Right forelimb (tissue), 1 donor: ENCODE results near the gene RAB3B.

Source experiments
- DNase-seq: peaks from one replicate; pipeline ENCODE4 v3.0.0-alpha.2; 2018

Gene RAB3B

GRCh38 chr1:51955797-51956527 lies 34.5 kb downstream of the RAB3B start:
- DNase-seq = no peak

- no peak for DNase-seq
Measured at GRCh38 chr1:51954783-51955182, 35.7 kb downstream of the RAB3B start.

DNA sequence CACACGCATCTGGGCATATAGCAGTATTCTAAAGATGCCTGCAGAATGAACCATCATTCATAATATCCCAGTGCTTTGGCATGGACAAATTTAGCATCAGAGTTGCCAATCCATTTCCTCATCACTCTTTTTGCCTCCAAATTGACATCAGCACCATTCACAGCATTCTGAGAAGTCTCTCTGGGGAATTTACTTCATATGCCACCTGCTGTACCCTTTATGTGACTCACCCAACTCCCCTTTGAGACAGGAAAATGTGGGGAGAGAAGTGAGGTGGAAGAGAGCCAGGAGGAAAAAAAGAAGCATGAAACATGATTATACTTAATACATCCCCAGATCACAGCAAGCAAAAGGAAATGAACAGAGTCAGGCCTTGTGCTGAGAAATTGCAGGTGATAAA lies 37.4 kb downstream of the RAB3B start:
- DNase-seq = no peak

GRCh38 chr1:51952638-51953037 lies 37.9 kb downstream of the RAB3B start:
- no peak for DNase-seq

DNA sequence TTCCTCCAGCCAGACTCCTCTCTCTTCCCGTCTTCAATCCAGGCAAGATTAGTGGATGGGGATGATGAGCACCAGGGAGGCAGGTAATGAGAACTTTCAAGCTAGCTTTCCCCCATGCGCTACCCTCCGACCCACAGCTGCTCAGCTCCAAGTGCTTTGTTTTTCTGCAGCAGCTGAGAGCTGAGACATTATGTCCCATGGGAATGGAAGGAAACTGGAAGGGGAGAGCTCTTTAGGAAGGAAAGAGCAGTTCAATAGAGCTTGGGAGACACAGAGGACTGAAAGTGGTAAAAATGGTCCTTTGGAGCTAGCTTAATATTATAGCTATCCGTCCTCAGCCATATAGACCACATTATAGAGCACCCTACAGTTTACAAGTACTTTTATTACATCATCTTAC lies 39.8 kb downstream of the RAB3B start:
- no peak for DNase-seq

DNA sequence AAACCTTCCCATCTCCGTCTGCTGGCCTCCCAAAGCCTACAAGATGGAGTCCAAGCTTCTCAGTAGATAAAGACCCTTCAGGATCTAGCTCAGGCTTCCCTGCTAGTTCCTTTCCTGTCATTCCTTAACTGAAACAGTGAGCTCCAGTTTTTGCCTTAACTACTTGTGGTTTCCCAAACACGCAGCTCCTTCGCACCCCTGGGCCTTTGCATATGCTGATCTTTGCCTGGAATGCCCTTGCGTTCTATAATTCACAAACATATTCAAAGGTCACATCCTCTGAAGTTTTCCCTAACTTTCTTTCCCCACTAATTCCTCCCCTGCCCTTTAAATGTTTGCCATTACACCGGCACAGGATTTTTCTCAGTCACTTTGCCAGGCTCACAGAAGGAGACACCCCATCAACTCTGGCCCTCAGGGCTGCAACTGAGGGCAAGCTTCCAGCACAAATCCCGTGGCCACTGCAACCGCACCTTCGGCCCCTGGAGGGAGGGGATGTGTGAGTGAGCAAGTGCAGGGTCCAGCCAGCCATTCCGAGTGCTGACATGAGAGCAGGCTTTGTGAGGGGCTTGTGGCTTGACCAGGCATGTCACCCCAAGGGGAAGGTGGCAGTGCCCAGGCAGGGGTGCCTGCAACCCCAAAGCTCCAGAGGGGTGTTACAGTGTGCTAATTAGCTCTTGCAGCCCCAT lies 41.3 kb downstream of the RAB3B start:
- no peak for DNase-seq

GRCh38 chr1:51948491-51948915 lies 42.0 kb downstream of the RAB3B start:
- no peak for DNase-seq

DNA sequence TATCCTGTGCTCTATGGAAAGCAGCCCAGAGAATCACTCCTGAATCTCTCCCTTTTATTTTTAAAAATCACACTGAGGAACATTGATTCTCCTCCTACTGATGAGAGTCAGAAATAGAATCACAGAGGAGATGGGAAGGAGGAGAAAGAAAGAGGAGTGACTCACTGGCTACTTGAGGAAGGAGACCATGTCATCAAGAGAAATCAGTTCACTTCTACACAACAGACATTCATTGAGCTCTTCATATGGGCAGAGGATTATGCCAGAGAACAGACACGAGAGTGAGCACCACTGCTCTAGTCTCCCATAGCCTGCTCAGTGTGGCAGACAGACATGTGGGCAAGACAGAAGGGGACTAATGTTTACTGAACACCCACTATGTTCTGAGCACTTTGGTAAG lies 44.2 kb downstream of the RAB3B start:
- DNase-seq = no peak

GRCh38 chr1:51945591-51945990 lies 44.9 kb downstream of the RAB3B start:
- no peak for DNase-seq

GRCh38 chr1:51942281-51942680 lies 48.2 kb downstream of the RAB3B start:
- DNase-seq = no peak

DNA sequence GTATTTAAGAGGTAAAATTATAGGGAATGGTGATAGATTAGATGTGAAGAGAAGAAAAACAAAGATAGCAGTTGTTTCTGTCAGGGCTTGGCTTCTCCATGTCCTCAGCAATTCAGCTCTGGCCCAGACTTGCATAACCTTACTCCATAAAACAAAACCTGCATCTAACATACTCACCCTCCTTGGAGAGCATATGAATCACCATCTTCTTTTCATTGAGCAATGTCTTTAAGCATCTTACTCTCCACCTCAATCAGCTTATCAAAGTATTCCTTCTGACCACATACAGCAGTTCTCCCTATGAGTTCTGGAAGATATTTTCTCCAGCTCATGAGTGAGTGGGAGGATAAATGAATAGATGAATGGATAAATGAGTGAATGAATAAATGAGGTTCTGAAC lies 49.0 kb downstream of the RAB3B start:
- DNase-seq = no peak

DNA sequence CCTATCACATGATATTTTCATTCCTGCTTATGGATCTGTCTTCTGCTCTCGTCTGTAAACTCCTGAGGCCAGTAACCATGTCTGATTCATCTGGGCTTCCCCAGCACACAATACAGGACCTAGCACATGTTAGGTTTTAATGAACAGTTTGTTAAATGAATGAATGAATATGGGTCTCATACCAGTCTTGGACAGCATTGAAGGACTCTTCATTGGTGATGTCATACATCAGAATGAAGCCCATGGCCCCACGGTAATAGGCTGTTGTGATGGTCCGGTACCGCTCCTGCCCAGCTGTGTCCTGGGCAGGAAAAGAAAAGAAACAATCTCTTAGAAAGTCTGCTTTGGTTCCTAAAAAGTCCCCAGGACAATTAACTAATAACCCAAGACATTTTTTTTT lies 53.4 kb downstream of the RAB3B start:
- DNase-seq = no peak

- DNase-seq = no peak
Measured at GRCh38 chr1:51936531-51936930, 54.0 kb downstream of the RAB3B start.

DNA sequence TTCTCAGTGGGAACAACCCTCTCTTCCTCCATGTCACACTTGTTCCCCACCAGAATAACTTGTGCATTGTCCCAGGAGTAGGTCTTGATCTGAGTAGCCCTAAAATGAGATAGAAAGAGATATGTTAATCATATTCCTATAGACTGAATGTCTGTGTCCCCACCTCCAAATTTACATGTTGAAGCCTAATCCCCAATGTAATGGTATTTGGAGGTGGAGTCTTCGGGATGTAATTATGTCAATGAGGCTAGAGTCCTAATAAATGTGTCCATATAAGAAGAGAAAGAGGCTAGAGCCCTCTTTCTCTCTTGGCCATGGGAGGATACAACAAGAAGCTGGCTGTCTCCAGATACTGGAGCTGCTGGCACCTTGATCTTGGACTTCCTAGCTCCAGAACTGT lies 57.2 kb downstream of the RAB3B start:
- DNase-seq = no peak

GRCh38 chr1:51930329-51930728 lies 60.2 kb downstream of the RAB3B start:
- DNase-seq = no peak

- no peak for DNase-seq
Measured at GRCh38 chr1:51928896-51929295, 61.6 kb downstream of the RAB3B start.

DNA sequence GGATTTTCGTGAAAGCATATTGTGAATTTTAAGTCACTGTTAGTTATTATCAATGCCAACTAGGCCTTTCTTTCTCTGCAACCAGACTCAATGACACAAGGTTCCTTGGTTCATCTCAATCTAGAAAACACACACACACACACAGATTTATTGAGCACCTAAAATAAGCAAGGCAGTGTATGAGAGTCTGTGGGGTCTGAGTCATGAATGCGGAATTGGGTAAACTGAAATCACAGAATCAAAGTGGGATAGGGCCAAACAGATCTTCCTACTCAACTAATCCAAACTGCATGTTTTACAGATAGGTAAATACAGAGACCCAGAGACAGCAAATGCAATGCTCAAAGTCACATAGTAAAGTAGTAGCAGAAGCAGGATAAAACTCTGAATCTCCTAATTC lies 63.5 kb downstream of the RAB3B start:
- DNase-seq = no peak

GRCh38 chr1:51926171-51926812 lies 64.2 kb downstream of the RAB3B start:
- DNase-seq = no peak

- no peak for DNase-seq
Measured at GRCh38 chr1:51924455-51924854, 66.0 kb downstream of the RAB3B start.

- DNase-seq = no peak
Measured at GRCh38 chr1:51922040-51922439, 68.5 kb downstream of the RAB3B start.

DNA sequence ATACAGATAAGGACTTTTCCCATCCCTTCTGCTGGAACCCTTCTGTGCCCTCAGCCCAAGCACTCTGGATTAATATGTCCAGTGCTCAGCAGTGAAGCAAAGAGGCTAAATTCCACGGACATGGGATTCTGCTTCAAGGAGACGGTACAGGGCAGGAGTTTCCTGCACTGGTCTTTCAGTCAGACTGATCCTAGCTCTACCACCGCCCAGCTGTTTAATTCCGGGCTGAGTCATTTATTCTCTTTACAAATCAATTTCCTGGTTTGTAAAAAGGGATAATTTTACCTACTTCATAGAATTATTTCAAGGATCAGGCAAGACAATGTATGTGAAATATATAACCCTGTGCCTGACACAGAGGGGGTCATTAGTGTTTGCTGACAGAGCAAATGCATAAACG lies 70.4 kb downstream of the RAB3B start:
- no peak for DNase-seq

DNA sequence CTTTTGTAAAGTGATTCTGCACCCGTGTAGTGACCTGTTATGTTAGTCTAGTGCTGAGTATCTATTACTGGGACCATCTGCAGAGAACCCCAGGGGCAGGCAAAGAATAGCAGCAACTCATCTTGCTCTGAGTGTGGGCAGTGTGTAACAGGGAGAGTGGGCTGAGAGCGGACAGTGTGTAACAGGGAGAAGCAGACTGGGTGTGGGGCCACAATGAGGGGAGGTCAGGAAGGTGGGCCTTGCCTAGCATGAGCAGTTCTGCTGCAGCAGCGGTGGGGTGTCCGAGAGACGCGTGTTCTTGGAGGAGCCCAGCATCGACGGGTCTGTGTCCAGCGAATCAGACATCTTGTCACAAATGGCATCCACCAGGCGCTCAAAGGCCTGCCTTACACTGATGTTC lies 70.8 kb downstream of the RAB3B start:
- DNase-seq = no peak

DNA sequence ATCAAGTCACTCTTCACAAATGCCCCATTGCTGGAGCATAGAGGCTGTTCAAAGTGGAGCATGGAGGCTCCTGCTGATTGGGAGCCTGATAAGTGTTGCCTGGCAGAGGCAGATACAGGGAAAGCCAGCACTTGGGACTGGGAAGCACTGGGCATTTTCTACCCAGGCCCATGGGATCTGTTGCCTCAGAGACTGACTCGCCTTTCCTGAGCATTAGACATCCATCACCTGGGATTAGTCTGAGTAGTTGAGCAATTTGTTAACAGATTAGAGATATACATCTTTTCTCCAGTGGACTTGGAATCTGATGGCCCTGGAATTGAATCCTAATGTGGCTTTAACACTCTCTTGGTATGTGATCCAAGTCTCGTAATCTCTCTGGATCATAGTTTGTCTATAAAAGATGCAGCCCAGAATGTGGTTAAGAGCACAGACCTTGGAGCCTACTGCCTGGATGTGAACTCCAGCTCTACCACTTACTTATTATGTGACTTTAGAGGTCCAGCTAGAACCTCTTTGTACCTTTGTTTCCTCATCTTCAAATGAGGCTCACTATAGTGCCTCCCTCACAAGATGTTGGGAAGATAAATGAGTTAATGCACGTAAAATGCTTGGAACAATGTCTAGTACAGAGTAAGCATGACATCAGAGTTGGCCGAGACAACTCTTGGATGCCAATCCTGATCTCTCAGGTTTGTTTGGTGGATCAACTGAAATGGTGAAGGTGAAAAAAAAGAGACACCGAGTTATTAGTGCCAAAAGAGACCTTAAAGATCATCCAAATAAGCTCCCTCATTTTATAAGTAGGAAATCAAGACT lies 73.7 kb downstream of the RAB3B start:
- no peak for DNase-seq
